CD4-positive, alpha-beta T cell (primary cell): ENCODE measurements around the gene TOR1B. TPM values are rescaled to one million over a fixed set of nuclear protein-coding genes. Genes with fewer than 3 reads are reported as not detected.
A peak's percentile ranks its signal among the peaks of the same experiment; 100 is the strongest.

Experiments
- ATAC-seq: fragments of 200-7000 bp; cut with Tn5 transposase; one replicate; pipeline ENCODE4 v1.10.0; 2022; ENCODE audit warnings: mild to moderate bottlenecking; ENCODE audit not compliant: poor library complexity
- CTCF ChIA-PET: fragments of 350-600 bp; sonication (Branson Sonifier 250); formaldehyde crosslinking; loops from one replicate; lab custom pipeline; 2021; ENCODE audit warnings: antibody characterized with exemption, inconsistent platforms; lab: Charles Lee
- POLR2A ChIA-PET: fragments of 350-600 bp; sonication (Branson Sonifier 250); formaldehyde crosslinking; loops from one replicate; lab custom pipeline; 2021; ENCODE audit warnings: antibody characterized with exemption, inconsistent platforms; lab: Charles Lee
- DNase-seq, 14 experiments: peaks; one replicate each; pipeline ENCODE4 v3.0.0-alpha.2; 2013 to 2020; ENCODE audit warnings: mixed read lengths in 2 of 14
- H3K27ac ChIP-seq, 2 donors: one replicate each; pipeline versions ENCODE4 v1.5.1 to v1.7.0; 2013; ENCODE audit warnings: low read length in 2 of 2, low read depth in 1 of 2, mild to moderate bottlenecking in 1 of 2
- H3K27me3 ChIP-seq, 2 experiments: 1 replicate in 1 of 2; 2 replicates in 1 of 2; pipeline versions ENCODE4 v1.6.1 to v1.7.0; 2013; ENCODE audit warnings: low read length in 2 of 2, control low read depth in 1 of 2, mild to moderate bottlenecking in 1 of 2, moderate library complexity in 1 of 2; ENCODE audit not compliant: insufficient read depth in 2 of 2, control insufficient read depth in 1 of 2
- H3K36me3 ChIP-seq: one replicate; pipeline ENCODE4 v1.6.1; 2013; ENCODE audit warnings: low read length, control low read depth; ENCODE audit not compliant: insufficient read depth
- H3K4me1 ChIP-seq: one replicate; pipeline ENCODE4 v1.6.1; 2013; ENCODE audit warnings: low read length, control low read depth; ENCODE audit not compliant: insufficient read depth
- H3K4me3 ChIP-seq: one replicate; pipeline ENCODE4 v1.5.1; 2013; ENCODE audit warnings: mild to moderate bottlenecking, low read length, moderate library complexity
- H3K9me3 ChIP-seq, 2 experiments: 1 replicate in 1 of 2; 2 replicates in 1 of 2; pipeline versions ENCODE4 v1.6.1 to v1.7.0; 2013; ENCODE audit warnings: low read length in 2 of 2, mild to moderate bottlenecking in 2 of 2, control low read depth in 1 of 2, moderate library complexity in 1 of 2; ENCODE audit not compliant: control insufficient read depth in 1 of 2, insufficient read depth in 1 of 2
- H3K27ac Mint-ChIP-seq: one replicate; pipeline ENCODE4 v1.8.0; 2020; ENCODE audit warnings: mixed read lengths
- H3K27me3 Mint-ChIP-seq: one replicate; pipeline ENCODE4 v1.8.0; 2021; ENCODE audit warnings: mixed read lengths
- H3K36me3 Mint-ChIP-seq: one replicate; pipeline ENCODE4 v1.8.0; 2021; ENCODE audit warnings: low read depth, mixed read lengths
- H3K4me1 Mint-ChIP-seq: one replicate; pipeline ENCODE4 v1.8.0; 2021; ENCODE audit warnings: low read depth, mixed read lengths
- H3K4me3 Mint-ChIP-seq: one replicate; pipeline ENCODE4 v1.8.0; 2020; ENCODE audit warnings: mild to moderate bottlenecking, mixed read lengths
- H3K9me3 Mint-ChIP-seq: one replicate; pipeline ENCODE4 v1.8.0; 2020; ENCODE audit warnings: mixed read lengths
- CTCF ChIP-seq: fragments of 200-600 bp; IDR thresholded peaks from one replicate; pipeline ENCODE4 v1.8.0; 2022; ENCODE audit warnings: antibody characterized with exemption, mild to moderate bottlenecking
- intact Hi-C, 2 experiments: fragments of 100-400 bp; cut with DNase I in 1 of 2; cut with micrococcal nuclease in 1 of 2; formaldehyde crosslinking; loops; one replicate each; pipeline versions ENCODE4 v1.15.1 to v1.9.0; 2023 to 2025; cut with DNase I, micrococcal nuclease
- total RNA-seq, 174 experiments: library from RNA in 2 of 174; stranded (reverse) in 2 of 174; gene quantifications; one replicate each; pipeline ENCODE4 v1.2.3 and lab custom pipeline; 2021 to 2026

The TOR1B gene
- total RNA-seq, 2 experiments from 2014 or later: 13.4 to 15.1 TPM

DNA sequence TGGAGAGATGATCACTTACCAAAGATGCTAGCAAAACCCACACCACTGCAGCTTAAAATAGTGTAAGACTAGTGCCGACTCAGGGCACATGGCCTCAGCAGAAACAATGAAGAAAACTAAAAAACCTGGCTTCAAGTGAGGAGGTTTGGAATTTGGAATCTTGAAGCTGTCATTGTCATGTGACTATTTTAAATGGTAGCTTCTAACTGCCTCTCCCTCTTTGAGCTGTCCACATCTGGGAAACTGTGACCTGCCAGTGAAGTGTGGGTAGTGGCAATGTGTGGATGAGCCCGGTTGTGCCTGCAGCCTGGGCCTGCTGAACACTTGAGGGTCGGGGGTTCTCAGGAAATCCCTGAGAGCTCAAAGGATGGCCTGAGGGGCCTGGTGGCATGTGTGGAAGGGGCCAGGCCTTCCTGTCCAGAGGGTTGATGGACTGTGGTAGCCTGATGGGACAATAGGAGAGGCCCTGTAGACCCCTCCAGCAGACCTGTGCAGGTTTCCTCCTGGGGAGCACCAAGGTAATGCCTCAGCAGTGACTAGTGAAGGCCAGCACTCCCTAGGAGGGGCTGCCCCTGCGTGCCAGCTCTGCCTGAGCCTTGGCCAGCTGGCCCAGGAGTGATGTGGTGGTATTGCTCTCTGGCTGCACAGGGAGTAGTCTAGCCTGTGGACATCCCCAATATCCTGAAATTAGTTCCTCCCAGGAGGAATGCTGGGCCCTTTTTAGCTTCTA, 45.9 kb downstream of the TOR1B start:
- H3K27ac ChIP-seq: no peak overlapping the region
- ATAC-seq (no peak), DNase-seq (no peak)
- Mint-ChIP-seq H3K9me3 (no peaks in the 10 kb centered on the region), H3K4me3 (no peak overlapping the region), H3K27ac (no peak overlapping the region), H3K27me3 (no peaks in the 10 kb centered on the region), H3K36me3 (peaks cover 67% of the 10 kb centered on the region), H3K4me1 (peaks cover 44% of the 10 kb centered on the region)
- H3K4me1 ChIP-seq: peaks cover 36% of the 10 kb centered on the region
- TF ChIP-seq CTCF: no peak
- intact Hi-C loops: no loop called here
- H3K9me3 ChIP-seq: no peaks in the 10 kb centered on the region
- CTCF ChIA-PET: interaction anchor here (0.7 kb wide), 1 partner anchor 10 kb away, joined by 3 read pairs; no protein-coding TSS in a partner anchor
- H3K27me3 ChIP-seq: no peaks in the 10 kb centered on the region
- peaks cover 57% of the 10 kb centered on the region for H3K36me3 ChIP-seq
- POLR2A ChIA-PET: interaction anchor here (0.9 kb wide), 1 partner anchor 16 kb away, joined by 3 read pairs; no protein-coding TSS in a partner anchor
- H3K4me3 ChIP-seq: no peak overlapping the region

DNA sequence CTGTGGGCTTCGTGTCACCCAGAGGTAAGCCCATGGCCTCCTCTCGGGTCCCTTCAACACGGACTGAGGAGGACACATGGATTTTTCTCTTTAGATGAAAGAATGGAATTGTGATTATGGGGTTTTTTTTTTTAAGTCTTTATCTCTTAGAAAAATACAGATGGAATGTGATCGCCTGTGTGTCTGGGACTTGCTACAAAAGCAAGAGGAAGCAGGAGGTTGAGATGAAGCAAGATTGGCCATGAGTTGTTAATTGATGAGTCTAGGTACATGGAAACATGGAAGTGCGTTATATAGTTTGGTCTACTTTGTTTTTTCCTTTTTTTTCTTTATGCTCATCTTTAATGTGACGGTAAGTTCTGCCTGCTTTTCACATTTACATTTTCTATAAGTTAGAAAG, 46.9 kb downstream of the TOR1B start:
- Histone ChIP-seq H3K9me3 (no peaks in the 10 kb centered on the region), H3K4me1 (peaks cover 41% of the 10 kb centered on the region), H3K36me3 (peaks cover 67% of the 10 kb centered on the region), H3K27ac (no peak overlapping the region), H3K4me3 (no peak overlapping the region), H3K27me3 (no peaks in the 10 kb centered on the region)
- no peak for DNase-seq
- no peak for ATAC-seq
- Mint-ChIP-seq H3K27me3 (no peaks in the 10 kb centered on the region), H3K4me1 (peaks cover 49% of the 10 kb centered on the region), H3K4me3 (no peak overlapping the region), H3K27ac (peak overlapping the region; percentile 4), H3K9me3 (no peaks in the 10 kb centered on the region), H3K36me3 (peaks cover 74% of the 10 kb centered on the region)
- ChIA-PET POLR2A (interaction anchor here (1.5 to 2.0 kb wide), 2 partner anchors 11 to 15 kb away, joined by 3 to 5 read pairs; no protein-coding TSS in a partner anchor), CTCF (no interaction called here)
- no peak for TF ChIP-seq CTCF
- intact Hi-C loops: no loop called here

- Histone ChIP-seq H3K27me3 (no peaks in the 10 kb centered on the region), H3K36me3 (peaks cover 76% of the 10 kb centered on the region), H3K9me3 (no peaks in the 10 kb centered on the region), H3K4me3 (no peak overlapping the region), H3K27ac (no peak overlapping the region), H3K4me1 (peaks cover 38% of the 10 kb centered on the region)
- no peaks in the 10 kb centered on the region for H3K9me3 Mint-ChIP-seq
- peaks cover 48% of the 10 kb centered on the region for H3K4me1 Mint-ChIP-seq
- DNase-seq: no peak
- intact Hi-C loops: no loop called here
- ChIA-PET CTCF (interaction anchor here (0.6 to 1.4 kb wide), 2 partner anchors 12 to 33 kb away, joined by 3 to 4 read pairs; no protein-coding TSS in a partner anchor), POLR2A (interaction anchor here (0.8 to 2.0 kb wide), 4 partner anchors 12 to 396 kb away, joined by 3 to 5 read pairs (median 3); no protein-coding TSS in a partner anchor)
- no peak for ATAC-seq
- H3K27ac Mint-ChIP-seq: peak overlapping the region; percentile 65
- H3K36me3 Mint-ChIP-seq: peaks cover 84% of the 10 kb centered on the region
- no peak for TF ChIP-seq CTCF
- H3K27me3 Mint-ChIP-seq: no peaks in the 10 kb centered on the region
- no peak overlapping the region for H3K4me3 Mint-ChIP-seq
Observed at GRCh38 chr9:129850821-129851550, 48.0 kb downstream of the TOR1B start.
